RPMI8226 (cell line): ENCODE results near the gene INPP5A.

ENCODE experiments used
- DNase-seq: peaks from one replicate; pipeline ENCODE4 v3.0.0-alpha.2; 2015

INPP5A gene

GRCh38 chr10:132650611-132651250, 113.1 kb downstream of the INPP5A start:
- DNase-seq = no peak

GRCh38 chr10:132651511-132652029, 114.0 kb downstream of the INPP5A start:
- no peak for DNase-seq

- DNase-seq = no peak
Observed at GRCh38 chr10:132652446-132652845, 114.9 kb downstream of the INPP5A start.

GRCh38 chr10:132652936-132653590, 115.5 kb downstream of the INPP5A start:
- no peak for DNase-seq

- DNase-seq = no peak
Observed at GRCh38 chr10:132653721-132654120, 116.1 kb downstream of the INPP5A start.

GRCh38 chr10:132654121-132654571, 116.6 kb downstream of the INPP5A start:
- DNase-seq = no peak

GRCh38 chr10:132654708-132655661, 117.4 kb downstream of the INPP5A start:
- peak; percentile 12 for DNase-seq

GRCh38 chr10:132655735-132656134, 118.1 kb downstream of the INPP5A start:
- no peak for DNase-seq

GRCh38 chr10:132656283-132657126, 118.9 kb downstream of the INPP5A start:
- DNase-seq = no peak

GRCh38 chr10:132657127-132657706, 119.6 kb downstream of the INPP5A start:
- DNase-seq = no peak

- DNase-seq = no peak
Observed at GRCh38 chr10:132657748-132658147, 120.2 kb downstream of the INPP5A start.

- no peak for DNase-seq
Observed at GRCh38 chr10:132658546-132659205, 121.1 kb downstream of the INPP5A start.

GRCh38 chr10:132659206-132660091, 121.9 kb downstream of the INPP5A start:
- no peak for DNase-seq

GRCh38 chr10:132660385-132660784, 122.8 kb downstream of the INPP5A start:
- no peak for DNase-seq

- DNase-seq = no peak
Observed at GRCh38 chr10:132662186-132662920, 124.8 kb downstream of the INPP5A start.

GRCh38 chr10:132663666-132664365, 126.2 kb downstream of the INPP5A start:
- DNase-seq = no peak

GRCh38 chr10:132664407-132664806, 126.8 kb downstream of the INPP5A start:
- no peak for DNase-seq

- no peak for DNase-seq
Observed at GRCh38 chr10:132664883-132665282, 127.3 kb downstream of the INPP5A start.
